Fibroblast of villous mesenchyme (primary cell): ENCODE results near the gene CST9L. TPM values are rescaled to one million over a fixed set of nuclear protein-coding genes. Genes with fewer than 3 reads are reported as not detected.

ENCODE experiments used
- DNase-seq: peaks from one replicate; pipeline ENCODE4 v3.0.0-alpha.2; 2010; ENCODE audit warnings: low read depth
- H3K4me3 ChIP-seq: 2 replicates; pipeline ENCODE4 v1.5.1; 2011; ENCODE audit warnings: low read depth, mild to moderate bottlenecking, low read length
- total RNA-seq: library from RNA; depleted of rRNA; stranded (reverse); fragments of >200 nt; gene quantifications from 2 replicates; pipeline ENCODE4 v1.2.3, GENCODE V29; 2012
- TF ChIP-seq, protein P1 (sequence below): IDR thresholded peaks from 2 replicates; pipeline ENCODE4 v1.5.1; 2012; ENCODE audit warnings: low read depth, mild to moderate bottlenecking, low read length; ENCODE audit not compliant: insufficient read depth

Gene CST9L
- total RNA-seq, 1 donor, result not detected

DNA sequence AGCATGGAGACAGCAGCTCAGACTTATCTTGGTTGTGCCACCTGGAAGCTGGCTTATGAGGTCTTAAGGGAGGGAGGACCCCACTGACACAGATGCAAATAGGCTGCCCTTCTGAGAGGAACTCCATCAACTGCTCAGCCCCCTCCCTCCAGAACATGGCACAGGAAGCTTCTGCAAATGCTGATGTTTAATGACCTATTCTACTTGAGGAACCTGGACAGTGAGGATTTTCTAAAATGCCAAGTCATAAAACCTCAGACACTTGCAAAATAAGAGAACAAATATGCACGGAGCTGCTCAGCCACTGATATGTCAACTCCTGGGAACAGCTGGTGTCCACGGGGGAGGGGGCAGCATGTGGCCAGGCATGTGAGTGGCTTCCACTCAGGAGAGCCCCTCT is 34.0 kb upstream of the CST9L start:
- H3K4me3 ChIP-seq, result no peak overlapping the region
- TF ChIP-seq, protein P1, sequence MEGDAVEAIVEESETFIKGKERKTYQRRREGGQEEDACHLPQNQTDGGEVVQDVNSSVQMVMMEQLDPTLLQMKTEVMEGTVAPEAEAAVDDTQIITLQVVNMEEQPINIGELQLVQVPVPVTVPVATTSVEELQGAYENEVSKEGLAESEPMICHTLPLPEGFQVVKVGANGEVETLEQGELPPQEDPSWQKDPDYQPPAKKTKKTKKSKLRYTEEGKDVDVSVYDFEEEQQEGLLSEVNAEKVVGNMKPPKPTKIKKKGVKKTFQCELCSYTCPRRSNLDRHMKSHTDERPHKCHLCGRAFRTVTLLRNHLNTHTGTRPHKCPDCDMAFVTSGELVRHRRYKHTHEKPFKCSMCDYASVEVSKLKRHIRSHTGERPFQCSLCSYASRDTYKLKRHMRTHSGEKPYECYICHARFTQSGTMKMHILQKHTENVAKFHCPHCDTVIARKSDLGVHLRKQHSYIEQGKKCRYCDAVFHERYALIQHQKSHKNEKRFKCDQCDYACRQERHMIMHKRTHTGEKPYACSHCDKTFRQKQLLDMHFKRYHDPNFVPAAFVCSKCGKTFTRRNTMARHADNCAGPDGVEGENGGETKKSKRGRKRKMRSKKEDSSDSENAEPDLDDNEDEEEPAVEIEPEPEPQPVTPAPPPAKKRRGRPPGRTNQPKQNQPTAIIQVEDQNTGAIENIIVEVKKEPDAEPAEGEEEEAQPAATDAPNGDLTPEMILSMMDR, result no peak
- no peak for DNase-seq

DNA sequence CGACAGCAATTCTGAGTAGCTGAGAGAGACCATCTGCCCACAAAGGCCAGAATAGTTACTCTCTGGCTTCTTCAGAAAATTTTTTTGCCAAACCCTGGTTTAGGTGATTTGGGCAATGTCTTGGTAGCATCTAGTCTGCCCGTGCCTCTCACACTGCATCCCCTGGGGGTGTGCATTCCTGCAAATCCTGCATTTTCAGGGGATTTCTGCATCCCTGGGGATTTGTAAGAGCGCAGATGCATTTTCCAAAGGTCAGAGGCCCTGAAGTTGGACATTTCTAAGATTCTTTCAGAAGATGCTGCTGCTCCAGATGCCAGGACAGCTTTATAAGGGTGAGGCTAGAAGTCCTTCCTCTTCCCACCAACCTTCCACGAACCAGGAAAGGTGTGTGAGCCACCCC is 33.4 kb upstream of the CST9L start:
- TF ChIP-seq, protein P1, result no peak
- H3K4me3 ChIP-seq, result no peak overlapping the region
- DNase-seq, result no peak

DNA sequence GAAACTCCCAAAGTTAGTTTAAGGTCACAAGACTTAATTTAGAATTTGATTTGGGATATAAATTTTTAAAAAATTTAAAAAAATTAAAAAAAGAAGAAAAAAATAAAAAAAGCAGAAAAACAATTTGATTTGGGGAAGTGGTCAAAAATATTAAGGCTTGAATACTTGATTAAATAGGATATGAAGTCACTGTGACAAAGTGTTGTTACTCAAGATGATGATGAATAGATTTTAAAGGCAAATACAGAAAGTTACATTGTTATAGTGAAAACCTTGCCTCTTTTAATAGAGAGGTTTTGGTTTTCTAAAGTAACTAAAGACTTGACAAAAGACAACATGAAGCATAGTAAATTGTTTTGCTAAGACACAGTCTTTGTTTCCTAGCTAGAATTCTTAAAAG is 30.2 kb upstream of the CST9L start:
- no peak overlapping the region for H3K4me3 ChIP-seq
- TF ChIP-seq, protein P1, result no peak
- DNase-seq, result no peak

DNA sequence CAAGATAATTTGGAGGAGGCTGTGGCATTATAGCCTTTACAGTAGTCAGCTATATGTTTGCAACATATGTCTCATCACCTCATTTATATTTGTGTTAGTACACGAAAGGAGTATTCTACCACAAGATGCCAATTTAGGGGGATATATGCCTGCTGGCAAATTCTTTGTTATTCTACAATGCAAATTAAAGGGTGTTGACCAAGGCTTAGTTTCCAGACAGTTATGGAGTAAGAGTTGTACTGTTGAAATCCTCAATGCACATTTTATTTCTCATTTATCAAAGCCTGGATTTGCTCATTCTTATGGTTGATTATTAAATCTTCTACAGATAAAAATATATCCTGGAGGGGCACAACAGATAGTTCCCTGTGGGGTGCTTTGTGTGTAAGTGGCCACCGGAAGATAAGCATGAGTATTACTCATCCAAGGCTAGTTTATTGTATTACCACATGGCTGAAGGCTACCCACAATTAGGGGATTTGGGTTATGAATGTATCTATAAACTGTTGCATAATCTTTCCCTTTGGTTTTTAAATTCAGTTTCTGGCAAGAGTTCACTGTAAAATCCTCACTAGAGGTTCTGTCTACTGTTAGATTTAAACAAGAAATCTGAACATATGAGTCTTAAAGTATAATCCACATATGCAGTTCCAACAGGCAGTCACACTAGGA is 28.4 kb upstream of the CST9L start:
- peak; percentile 64 for DNase-seq
- H3K4me3 ChIP-seq, result no peak overlapping the region
- TF ChIP-seq, protein P1, result no peak

DNA sequence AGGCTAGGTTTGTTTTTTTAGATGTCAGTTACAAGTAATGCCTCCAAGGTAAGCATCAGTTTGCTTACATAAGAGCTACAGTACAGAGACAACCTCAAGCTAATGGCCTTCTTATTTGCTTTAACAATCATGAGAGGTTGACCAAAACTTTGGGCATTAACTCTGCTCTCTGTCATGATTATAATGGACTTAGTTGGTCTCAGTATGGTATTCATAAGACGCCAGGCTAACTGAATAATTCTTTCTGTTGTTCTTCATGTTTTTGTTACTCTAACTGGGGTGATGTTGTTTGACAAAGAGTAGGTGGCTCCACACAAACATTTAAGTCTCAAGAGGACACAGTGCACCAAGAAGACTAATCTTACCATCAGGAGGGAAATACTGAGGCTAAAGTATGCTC is 27.7 kb upstream of the CST9L start:
- TF ChIP-seq, protein P1, result no peak
- no peak for DNase-seq
- H3K4me3 ChIP-seq, result no peak overlapping the region

DNA sequence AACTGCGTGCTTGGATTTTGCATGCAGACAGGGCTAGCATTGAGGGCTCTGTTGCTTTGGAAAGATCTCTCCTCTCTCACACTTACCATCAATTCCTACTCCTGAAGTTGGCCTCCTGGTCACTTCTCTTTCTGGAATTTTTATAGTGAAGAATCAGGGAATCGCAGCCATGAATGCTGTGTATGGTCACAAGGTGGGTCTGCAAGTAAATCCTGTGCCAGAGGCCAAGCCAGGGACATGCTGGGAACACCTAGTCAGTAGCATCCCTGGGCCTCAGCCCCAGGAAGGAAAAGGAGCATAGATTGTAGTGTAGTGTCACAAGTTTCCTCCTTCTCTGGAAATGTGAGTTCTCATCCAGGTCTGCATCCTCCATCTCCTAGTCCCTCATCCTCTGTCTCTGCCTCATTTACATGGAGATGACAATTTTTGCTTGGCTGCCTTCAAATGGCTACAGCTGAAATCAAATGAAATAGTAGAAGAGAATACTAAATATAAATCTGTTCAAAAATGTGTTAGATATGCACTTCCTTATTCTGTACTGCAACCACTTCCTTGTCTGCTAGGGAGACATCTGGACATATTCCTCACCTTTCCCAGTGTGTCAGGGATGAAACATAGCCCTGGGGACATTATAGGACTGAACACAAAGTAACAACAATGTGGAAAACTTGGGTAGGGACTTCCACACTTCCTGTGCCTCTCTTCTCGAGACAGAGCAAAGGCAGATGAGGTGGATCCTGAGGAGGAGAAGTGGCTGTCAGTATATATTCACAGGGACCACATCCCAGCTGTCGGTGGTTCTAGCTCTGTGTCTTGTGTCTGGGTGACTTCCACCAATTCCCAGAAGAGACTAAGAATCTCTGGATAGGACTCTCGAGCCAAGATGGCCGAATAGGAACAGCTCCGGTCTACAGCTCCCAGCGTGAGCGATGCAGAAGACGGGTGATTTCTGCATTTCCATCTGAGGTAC is 20.4 kb upstream of the CST9L start:
- no peak overlapping the region for H3K4me3 ChIP-seq
- TF ChIP-seq, protein P1, result no peak
- DNase-seq, result no peak
